ENCODE data around the gene DAD1.
A peak's percentile ranks its signal among the peaks of the same experiment; 100 is the strongest.

The DAD1 gene

DNA sequence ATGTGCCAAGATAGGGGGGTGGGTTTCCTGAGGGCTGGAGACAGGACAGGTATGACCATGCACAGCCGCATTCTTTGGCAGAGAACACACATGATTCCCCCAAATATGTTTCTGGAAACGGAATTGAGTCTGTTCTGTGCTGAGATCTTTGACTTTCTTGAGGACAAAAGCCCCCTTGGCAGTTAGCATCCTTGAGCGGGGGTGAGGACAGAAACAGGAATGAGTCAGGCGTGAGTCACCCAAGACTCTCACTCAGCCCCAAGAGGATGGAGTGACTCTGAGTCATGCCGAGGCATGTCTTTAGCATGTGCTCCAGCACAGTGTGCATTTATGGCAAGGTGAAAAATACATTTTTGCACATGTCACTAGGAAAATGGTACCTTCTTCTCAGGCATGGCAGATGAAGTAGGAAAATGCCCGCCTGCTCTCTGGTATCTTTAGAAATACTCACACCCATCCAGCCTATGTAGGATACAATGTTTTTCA lies 52.1 kb downstream of the DAD1 start:
- DNase-seq (ENCODE audit: low spot score): peak; percentile 91

DNA sequence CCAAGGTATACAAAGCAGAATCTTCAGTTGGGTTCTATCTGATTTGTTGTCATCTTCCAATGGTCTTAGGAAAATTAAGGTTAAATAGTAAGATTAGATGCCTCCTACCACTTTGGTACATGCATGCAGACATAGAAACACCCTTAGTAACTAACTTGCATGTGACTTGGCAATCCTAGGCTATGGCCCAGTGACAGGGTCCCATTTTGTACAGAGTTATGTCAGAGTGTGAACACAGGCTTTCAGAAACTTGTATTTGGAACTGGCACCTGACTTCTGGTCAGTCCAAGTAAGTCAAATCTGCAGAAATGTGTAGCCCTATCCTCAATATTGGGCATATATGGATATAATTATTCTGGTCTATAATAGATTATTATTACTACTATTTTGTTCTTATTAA lies 53.1 kb downstream of the DAD1 start:
- DNase-seq (ENCODE audit: low spot score): no peak

DNA sequence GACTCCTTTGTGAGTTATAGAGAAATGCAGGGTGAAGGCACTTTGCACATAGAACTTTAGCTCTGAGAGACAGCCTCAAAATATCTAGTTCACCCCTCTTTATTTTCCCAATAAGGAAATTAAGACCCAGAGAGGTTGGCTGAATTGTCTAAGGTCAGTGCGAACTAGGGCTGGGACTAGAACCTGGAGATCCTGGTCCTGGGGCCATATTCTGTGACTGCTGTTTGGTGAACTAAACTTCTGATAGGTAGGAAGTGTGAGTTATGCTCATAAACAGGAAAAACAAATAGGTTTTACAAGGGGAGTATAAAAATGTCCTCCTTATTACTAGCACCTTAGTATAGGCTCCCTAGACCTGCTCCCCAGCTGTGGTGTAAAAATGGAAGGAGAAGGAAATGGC lies 53.9 kb downstream of the DAD1 start:
- DNase-seq (ENCODE audit: low spot score): no peak

DNA sequence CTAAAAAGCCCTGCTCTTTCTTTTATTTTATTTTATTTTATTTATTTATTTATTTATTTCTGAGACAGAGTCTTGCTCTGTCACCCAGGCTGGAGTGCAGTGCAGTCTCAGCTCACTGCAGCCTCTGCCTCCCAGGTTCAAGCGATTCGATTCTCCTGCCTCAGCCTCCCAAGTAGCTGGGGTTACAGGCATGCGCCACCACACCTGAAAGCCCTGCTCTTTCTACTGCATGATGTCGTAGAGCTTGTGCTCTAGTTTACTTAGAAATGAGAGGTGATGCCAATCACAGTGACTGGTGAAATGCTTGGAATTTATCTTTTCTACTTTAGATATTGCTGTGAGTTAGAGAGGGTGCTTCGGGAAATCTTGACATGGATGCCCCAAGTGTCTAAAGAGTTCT lies 54.5 kb downstream of the DAD1 start:
- no peak for DNase-seq (ENCODE audit: low spot score)

DNA sequence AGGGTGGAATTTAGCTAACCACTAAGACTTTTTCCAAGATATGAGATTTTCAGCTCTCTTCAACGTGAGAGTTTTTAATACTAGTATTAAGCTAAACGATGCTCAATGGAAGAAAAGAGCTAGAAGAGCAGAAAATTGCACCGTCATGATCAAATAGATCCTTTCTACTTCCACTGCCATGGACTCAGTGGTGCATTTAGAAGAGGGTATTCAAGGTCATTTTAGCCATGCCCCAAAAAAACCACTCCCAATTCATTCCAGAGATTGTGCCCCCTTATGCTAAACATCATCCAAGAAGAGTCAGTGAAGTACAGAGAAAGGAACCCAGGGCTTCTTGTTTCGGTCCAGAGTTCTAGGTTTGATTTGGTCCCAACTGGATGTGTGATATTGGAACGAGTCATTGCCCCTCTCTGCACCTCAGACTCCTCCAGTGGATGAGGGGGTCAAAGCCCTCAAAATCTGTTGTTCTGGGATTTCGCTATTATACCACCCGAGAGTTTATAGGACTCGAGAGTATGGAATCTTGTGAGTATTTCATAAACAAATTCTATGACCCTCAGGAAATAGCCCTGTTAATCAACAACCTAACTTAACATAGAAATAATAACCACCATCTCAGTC lies 55.2 kb downstream of the DAD1 start:
- no peak for DNase-seq (ENCODE audit: low spot score)

DNA sequence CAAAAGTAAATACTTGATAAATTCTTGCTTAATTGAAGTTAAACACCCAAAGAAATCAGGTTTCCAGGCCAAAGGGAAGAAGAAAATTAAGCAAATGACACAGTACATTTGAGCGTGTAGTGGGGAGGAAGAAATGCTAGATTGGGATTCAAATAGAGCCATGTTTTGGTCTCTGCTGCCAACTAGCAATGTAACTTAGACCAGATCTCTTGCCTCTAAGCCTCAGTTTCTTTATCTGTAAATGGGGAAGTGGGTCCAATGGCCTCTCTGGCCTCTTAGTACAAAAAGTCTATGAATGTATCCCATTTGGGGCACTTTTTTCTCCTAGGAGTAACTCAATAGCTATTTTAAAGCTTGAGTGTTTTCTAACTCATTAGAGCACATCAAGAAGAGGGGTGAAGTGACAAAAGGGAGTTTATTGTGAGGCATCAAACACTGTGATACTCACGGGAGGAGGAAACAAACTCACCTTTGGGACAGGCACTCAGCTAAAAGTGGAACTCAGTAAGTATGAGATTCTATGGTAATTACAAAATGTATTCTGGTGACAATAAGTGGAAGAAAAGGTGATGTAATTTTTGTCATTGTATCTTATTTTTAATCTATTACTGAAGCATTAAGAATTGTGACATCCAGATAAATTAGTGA lies 55.8 kb downstream of the DAD1 start:
- no peak for DNase-seq (ENCODE audit: low spot score)

DNA sequence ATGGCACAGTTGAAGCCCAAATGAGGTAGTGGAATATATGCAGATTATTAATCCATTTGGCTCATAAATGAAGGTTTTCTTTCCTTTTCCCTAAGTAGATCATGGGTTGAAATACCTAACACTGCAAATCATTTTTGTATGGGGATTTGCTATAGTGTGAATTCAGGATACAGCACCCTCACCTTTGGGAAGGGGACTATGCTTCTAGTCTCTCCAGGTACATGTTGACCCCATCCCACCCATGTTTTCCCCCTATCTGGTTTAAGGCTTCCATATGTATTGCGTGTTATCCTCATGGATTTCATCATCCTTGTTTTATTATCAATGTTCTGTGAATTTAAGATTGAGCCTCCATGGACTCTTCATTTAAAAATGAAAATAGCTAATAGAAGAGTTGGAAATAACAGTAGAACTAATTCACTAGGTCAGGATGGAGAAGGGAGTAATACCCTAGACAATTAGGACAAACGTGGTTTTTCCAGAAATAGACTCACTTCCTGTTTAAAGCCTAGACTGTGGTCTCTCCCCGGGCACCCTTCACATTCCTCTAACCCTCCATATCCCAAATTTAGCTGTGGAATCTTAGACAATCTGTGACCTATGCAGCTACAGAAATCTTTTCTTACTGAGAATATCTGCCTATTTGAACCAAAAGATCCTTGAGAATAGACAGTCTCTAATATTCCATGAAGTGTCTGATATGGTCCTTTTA lies 56.5 kb downstream of the DAD1 start:
- no peak for DNase-seq (ENCODE audit: low spot score)

DNA sequence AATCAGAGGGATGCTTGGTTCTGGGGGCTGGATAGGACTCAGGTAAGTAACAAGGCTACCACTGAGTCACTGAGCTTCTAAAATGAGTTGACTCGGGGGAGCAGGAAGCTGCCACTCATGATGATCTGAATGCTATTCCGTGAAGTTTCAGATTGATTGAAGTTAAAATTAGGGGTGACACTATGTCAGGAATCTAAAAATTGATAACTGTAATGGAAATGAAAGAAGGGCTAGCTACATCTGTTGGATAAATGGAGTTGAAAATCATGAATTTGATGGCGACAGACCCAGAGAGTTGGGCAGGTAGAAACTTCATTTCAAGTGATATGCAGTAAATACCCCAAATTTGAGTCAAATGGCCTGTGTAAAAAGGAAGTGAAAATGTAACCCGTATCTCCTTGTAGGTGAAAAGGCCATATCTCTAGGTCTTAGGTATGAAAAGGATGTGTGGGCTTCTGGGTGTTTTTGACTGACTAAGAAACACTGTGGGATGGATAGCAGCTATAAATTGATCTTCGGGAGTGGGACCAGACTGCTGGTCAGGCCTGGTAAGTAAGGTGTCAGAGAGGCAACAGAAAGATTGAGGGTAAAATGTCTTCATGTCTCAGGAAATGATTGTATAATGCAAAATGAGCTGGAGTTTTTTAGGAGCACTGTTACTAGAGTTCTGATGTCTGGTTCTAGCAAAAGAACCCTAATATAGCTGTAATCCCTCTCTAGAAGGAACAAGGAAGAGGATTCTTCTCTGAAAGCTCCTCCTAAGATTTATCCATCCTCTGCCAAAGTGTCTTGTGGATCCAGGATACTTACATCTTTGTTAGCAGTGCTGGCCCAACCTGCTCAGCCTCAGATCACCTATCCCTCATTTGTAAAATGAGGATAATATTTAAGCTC lies 57.3 kb downstream of the DAD1 start:
- no peak for DNase-seq (ENCODE audit: low spot score)

DNA sequence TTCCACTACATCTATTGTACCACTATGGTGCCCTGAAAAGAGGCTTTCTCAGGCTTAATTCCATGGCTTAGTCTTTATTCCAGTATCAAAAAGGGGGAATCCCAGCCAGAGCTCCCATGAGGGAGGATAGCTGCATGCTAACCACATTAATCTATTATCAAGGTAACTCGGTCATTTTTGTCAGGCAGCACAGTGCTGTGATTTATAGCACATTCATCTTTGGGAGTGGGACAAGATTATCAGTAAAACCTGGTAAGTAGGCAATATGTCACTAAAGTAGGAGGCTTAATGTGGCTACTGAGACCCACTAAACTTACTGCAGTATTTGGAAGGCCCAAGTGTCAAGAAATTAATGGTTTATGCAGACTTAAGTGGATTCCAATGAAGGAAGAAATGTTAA lies 58.9 kb downstream of the DAD1 start:
- no peak for DNase-seq (ENCODE audit: low spot score)

DNA sequence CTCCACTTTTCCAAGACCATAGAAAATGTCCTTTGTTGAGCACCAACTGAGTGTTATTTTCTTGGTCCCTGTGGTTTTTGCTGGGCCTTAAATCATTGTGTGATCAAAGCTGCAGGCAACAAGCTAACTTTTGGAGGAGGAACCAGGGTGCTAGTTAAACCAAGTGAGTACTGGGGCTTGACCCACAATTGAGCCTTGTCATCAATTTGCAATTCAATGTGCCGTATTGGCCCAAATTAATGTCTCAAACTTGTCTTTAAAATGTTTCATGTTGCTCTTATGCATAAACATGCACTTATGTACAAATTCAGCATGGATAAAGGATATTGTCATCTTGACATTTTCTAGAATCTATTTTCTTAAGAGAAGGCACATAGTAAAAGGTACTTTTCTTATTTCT lies 62.3 kb downstream of the DAD1 start:
- no peak for DNase-seq (ENCODE audit: low spot score)

DNA sequence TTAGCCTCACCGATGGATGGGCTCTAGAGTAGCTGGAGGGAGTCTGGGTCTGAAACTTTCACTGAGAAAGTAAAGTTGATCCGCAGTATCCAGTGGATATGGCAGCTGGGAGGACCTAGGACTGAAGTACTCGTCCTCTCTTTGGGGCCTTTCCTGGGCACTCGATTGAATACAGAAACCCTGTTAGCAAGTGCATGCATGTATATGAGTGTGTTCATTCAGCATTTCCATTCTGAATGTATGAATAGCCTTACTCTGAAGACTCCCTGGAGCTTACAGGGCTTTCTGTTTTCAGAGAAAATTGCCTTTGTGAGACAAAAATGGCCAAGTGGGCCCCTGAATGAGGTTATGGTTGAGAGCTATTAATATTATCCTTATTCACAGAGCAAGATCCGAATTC lies 62.8 kb downstream of the DAD1 start:
- no peak for DNase-seq (ENCODE audit: low spot score)

DNA sequence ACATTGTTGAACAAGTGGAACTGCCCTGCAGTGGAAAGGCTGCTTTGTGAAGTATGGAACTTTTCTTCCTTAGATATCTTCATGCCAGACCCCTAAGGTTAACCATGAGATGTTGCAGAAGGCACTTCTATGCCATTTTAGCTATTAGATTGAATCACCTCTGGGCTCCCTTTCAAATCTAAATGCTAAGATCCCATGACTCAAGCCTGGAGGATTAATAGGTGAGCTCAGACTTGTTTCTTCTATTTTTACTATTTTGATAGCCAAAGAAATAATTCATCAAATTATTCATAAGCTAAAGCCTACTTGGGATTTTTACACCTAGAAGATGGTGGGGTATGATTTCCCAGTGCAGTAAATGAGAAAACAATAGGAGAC lies 64.3 kb downstream of the DAD1 start:
- no peak for DNase-seq (ENCODE audit: low spot score)

DNA sequence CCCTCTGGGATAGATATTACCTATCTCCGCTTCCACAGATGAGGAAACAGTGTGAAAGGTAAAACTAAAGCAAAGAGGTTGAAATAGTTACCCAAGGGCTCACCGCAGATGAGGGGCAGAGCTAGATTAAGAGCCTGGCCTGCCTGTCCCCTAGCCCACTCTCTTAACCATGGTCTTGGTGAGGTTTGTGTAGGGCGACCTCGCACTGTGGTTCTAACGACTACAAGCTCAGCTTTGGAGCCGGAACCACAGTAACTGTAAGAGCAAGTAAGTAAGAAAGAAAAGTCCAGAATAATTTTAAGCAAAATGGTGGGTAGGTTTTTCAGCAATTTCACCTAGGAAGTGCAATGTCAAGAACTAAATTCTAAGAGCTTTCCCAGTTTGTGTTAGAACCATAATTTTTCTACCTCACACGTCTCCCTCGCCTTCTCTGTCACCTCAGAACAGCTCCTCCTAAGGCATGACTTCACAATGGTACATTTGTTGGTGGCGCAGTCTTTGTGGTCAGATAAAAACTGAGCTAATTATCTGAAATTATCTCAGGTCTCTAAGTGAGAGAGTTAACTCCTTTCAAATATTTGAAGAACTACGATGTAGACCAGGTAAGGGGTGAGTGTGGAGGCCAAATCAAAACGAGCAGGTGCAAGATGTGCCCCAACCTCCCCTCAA lies 64.8 kb downstream of the DAD1 start:
- no peak for DNase-seq (ENCODE audit: low spot score)

DNA sequence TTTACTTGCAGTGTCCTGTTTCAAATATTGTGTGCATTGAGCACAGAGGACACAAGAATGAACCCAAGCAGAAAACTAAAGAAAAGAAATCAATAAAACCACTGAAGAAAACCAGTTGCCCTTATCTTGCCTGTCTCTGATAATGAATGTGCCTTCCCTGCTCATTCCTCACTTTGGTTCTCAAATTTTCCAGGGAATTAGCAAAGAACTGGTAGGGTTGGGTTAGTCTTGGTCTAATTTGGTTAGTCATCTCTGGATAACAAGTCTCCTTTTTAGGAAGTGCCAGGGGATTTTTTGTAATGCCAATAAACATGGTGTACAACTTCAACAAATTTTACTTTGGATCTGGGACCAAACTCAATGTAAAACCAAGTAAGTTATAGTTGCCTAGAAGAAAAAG lies 65.7 kb downstream of the DAD1 start:
- DNase-seq (ENCODE audit: low spot score): no peak

DNA sequence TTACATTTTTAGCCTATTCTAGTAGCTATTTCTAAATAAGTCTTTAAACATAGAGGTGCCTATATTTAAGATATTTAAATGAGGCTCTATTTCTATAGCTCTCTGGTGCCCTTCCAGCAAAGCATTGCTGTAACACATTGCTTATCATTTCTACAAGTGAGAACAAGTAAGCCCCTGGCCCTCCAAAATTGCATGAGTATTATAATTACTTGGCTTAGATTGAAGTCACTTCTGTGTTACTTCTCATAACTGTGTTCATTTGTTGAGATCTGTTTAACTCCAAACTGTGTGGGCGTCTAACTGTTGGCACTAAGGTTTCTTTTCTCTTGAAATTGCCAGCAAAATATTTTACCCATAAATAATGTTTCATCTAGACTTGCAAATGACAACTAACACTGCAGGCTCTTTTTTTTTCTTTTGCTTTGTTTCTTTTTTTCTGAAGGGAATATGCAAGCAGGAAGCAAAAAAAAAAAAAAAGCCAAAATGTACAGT lies 66.5 kb downstream of the DAD1 start:
- DNase-seq (ENCODE audit: low spot score): no peak

DNA sequence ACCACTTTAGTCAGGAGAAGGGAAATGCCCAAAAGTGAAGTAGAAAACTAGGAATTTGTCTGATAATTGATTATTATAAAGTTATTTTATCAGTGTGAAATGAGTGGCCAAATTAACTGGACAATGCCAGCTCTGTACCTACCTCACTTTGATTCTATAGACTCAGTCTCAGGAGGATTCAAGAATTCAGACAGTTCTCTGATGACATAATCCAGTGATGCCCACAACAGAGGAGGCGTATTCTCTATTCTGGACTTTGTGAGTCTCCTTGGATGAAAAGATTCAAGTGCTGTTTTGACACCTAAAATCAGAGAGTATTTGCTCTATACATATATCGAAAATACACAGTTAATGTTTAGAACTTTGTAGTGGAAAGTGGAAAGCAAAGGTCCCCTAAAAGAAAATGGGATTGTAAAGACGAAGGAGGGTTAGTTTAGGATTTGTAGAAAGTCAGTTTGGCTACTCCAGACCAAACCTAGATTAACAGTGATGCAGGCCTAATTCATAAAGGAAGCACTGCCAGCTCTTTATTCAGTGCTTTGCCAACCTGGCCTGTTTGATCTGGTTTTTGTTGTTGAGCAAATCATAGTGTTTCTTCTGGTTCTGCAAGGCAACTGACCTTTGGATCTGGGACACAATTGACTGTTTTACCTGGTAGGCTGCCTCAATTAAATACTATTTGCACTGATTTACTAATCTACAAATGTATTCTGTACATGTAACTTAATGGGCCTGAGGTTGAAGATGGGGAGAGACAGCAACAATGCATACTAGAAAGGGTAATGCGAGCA lies 67.4 kb downstream of the DAD1 start:
- no peak for DNase-seq (ENCODE audit: low spot score)

DNA sequence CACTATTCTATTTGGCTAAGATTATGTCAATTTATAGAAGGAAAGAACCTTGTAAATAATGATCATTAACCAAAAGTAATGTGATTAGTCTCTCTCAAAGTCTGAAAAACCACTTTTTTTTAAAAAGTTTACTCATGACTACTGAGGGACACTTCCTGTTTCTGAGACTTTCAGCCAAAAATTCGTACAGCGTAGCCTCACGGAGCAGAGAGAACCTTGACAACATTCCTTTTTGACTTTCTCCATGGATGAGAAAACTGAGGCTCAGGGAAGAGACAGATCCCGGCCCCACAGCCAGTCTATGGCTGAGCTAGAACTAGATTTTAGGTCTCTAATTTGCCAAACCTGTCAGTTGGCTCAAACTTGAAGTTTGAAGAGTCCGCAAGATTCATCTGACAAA lies 68.2 kb downstream of the DAD1 start:
- DNase-seq (ENCODE audit: low spot score): no peak

DNA sequence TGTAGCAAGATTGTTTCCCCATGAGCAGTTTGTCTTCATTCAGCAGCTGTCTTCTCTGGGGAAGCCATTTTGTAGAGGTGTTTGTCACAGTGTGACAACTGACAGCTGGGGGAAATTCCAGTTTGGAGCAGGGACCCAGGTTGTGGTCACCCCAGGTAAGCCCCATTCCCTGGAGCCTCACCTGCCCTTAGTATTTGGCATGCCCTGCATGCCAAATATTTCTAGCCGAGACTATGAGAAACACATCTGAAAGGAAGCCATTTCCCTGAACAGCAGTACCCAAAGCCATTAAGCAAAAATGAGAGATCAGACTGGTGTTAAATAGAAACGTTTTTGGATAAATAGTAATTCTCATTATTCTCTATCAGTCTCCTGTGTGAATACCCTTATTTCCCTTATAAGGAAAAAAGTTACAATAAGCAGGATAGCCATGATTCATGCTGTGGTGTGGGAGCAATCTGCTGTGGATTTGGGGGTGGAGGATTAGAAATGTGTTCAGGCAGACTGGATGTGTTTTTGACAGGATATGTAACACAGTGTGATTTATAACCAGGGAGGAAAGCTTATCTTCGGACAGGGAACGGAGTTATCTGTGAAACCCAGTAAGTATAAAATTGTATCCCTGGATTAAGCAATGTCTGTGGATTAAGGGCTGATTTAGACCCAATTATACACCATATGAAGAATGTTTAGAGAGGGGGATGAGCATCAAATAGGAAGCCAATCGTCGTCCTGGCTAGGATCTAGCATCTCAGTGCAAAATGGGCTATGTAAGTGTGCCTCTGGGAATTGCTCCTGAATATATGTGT lies 68.9 kb downstream of the DAD1 start:
- no peak for DNase-seq (ENCODE audit: low spot score)

DNA sequence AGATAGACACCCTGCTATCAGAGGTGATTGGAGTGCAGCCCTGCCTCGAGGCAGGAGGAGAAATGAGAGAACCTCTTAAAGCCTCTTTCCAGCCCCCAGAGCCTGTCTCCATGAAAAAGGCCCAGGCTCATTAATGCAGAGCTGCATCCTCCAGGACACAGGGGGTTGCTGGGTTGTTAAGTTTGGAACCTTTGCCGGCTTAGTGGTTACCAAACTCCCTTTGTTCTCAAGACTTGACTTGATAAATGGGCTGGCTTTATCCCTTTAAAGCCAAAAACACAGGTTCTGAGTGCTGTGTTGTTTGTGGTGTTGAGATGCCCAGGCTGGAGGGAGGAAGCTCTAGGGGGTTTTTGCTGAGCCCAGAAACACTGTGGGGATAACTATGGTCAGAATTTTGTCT lies 71.0 kb downstream of the DAD1 start:
- no peak for DNase-seq (ENCODE audit: low spot score)

DNA sequence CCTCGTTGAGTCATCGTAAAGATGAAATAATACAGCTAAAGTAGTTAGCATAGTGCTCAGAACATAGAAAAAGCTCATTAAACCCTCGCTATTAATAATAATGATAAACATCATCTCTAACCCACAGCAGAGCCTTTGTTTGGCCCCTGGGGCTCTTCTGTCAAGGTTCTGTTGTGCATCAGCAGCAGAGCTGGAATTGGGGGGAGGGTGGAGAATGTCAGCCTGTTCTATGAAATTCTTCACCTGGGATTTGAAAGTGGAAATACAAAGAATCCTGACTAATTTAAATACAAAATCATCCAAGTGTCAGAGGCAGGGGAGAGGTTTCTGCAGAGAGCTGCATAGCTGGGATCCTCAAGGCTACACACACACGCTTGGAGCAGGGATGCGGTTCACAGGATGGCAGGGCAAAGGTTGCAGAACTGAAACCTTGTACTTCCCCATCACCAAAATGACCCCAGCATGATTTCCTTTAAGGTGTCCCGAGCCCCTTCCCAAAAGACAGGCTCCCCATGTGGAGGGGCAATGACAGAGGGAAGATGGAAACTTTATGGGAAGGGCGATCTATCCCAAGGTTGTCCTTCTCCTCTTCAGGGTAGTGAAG lies 71.8 kb downstream of the DAD1 start:
- no peak for DNase-seq (ENCODE audit: low spot score)

Data from CD4-positive, alpha-beta T cell treated with Interleukin-15 for 4 hours (primary cell).